ENCODE measurements around the gene DYNC2H1. TPM values are rescaled to one million over a fixed set of nuclear protein-coding genes. Genes with fewer than 3 reads are reported as not detected.

Gene DYNC2H1
- total RNA-seq (2021; ENCODE audit: unreplicated experiment), result 12.4 TPM
- polyA plus RNA-seq (2012; ENCODE audit: insufficient read length), result 6.7 TPM
- percentile 66 among the genes with signal in this experiment for Bru-seq, nascent RNA
- percentile 60 among the genes with signal in this experiment for BruChase-seq, experiment 1, labeled RNA remaining after a 2-hour chase
- percentile 55 among the genes with signal in this experiment for BruChase-seq, experiment 2, labeled RNA remaining after a 6-hour chase
- long read RNA-seq, partial matches to known transcripts, result 8 of 9 reads
- long read RNA-seq, other reads (novel, unspliced or antisense), result 1 of 9 reads

- ATAC-seq (peak; percentile 99), DNase-seq (ENCODE audit: low read depth, low spot score) (peak; percentile 72)
- Histone ChIP-seq H3K27ac (ENCODE audit: low read length) (peak within 1 kb of the TSS; percentile 91), H3K36me3 (ENCODE audit: control insufficient read depth, insufficient read depth, low read length) (no peaks in the 10 kb centered on the region), H3K9me3 (ENCODE audit: control insufficient read depth, insufficient read depth, low read depth, low read length) (no peaks in the 10 kb centered on the region), H3K4me3 (ENCODE audit: low read depth in 2 of 2, low read length in 2 of 2) (peak within 1 kb of the TSS; percentile 84 to 92), H3K4me1 (ENCODE audit: control insufficient read depth, insufficient read depth, low read length) (peaks cover 6% of the 10 kb centered on the region; the same call in 1 of the 2 replicates), H3K27me3 (ENCODE audit: control insufficient read depth, insufficient read depth, low read length) (no peaks in the 10 kb centered on the region)
- TF ChIP-seq CTCF (IDR thresholded peaks at IDR 0.05), result peak; percentile 86
- no peak for TF ChIP-seq REST (IDR thresholded peaks at IDR 0.05; ENCODE audit: insufficient read depth in 1 of 2, low read depth in 2 of 2, low read length in 1 of 2)
- no peak; the same call in 1 of the 2 replicates for TF ChIP-seq TCF7L2 (IDR thresholded peaks at IDR 0.05; ENCODE audit: low read depth, low read length)
- TF ChIP-seq POLR2AphosphoS5 (IDR thresholded peaks at IDR 0.05; ENCODE audit: low read depth, low read length), result peak; percentile 60; the same call in 1 of the 2 replicates
- TF ChIP-seq SIN3A (IDR thresholded peaks at IDR 0.05; ENCODE audit: borderline replicate concordance, insufficient read depth, low read depth, low read length), result peak; percentile 96
- in situ Hi-C loops (cut with HindIII; ENCODE audit: low pct_unique_long_range_greater_than_20kb, low sequenced_read_pairs), result no loop called here
- intact Hi-C loops (cut with micrococcal nuclease; ENCODE audit: unreplicated experiment), result no loop called here
- ChIA-PET CTCF (interaction anchor here (1.0 to 1.9 kb wide), 3 partner anchors 9 to 93 kb away, joined by 3 to 6 read pairs (median 4); partner anchors contain the start of gene DCUN1D5), POLR2A (interaction anchor here (0.5 to 1.5 kb wide), 2 partner anchors 17 to 22 kb away, joined by 4 to 14 read pairs; partner anchors contain the start of gene DCUN1D5)
- no TSS peak for BruUV-seq (replicated peaks)
Measured at GRCh38 chr11:103108933-103109817, at the start of gene DYNC2H1. DYNC2H1 (plus strand) TSS chr11:103109426; CDS start chr11:103109575, 149 bp downstream.

GRCh38 chr11:103061656-103062055 lies 47.6 kb upstream of the DYNC2H1 start:
- ChIA-PET POLR2A (interaction anchor here (0.8 kb wide), 1 partner anchor 31 kb away, joined by 3 read pairs; the partner anchor contains the start of gene DCUN1D5), CTCF (interaction anchor here (0.7 kb wide), 1 partner anchor 31 kb away, joined by 8 read pairs; no protein-coding TSS in a partner anchor)
- H3K9me3 ChIP-seq (ENCODE audit: control insufficient read depth, insufficient read depth, low read depth, low read length), result no peaks in the 10 kb centered on the region
- H3K4me3 ChIP-seq (ENCODE audit: low read depth in 2 of 2, low read length in 2 of 2), result no peak overlapping the region
- ATAC-seq (no peak), DNase-seq (ENCODE audit: low read depth, low spot score) (no peak)
- no peaks in the 10 kb centered on the region for H3K4me1 ChIP-seq (ENCODE audit: control insufficient read depth, insufficient read depth, low read length)
- in situ Hi-C loops (cut with HindIII; ENCODE audit: low pct_unique_long_range_greater_than_20kb, low sequenced_read_pairs), result no loop called here
- no TSS peak for BruUV-seq (replicated peaks)
- H3K27me3 ChIP-seq (ENCODE audit: control insufficient read depth, insufficient read depth, low read length), result no peaks in the 10 kb centered on the region
- no peak overlapping the region for H3K27ac ChIP-seq (ENCODE audit: low read length)
- intact Hi-C loops (cut with micrococcal nuclease; ENCODE audit: unreplicated experiment), result no loop called here
- H3K36me3 ChIP-seq (ENCODE audit: control insufficient read depth, insufficient read depth, low read length), result peaks cover 70% of the 10 kb centered on the region
- TF ChIP-seq SIN3A (IDR thresholded peaks at IDR 0.05; ENCODE audit: borderline replicate concordance, insufficient read depth, low read depth, low read length) (no peak), POLR2AphosphoS5 (IDR thresholded peaks at IDR 0.05; ENCODE audit: low read depth, low read length) (no peak), CTCF (IDR thresholded peaks at IDR 0.05) (no peak), TCF7L2 (IDR thresholded peaks at IDR 0.05; ENCODE audit: low read depth, low read length) (no peak), REST (IDR thresholded peaks at IDR 0.05; ENCODE audit: insufficient read depth in 1 of 2, low read depth in 2 of 2, low read length in 1 of 2) (no peak)

Measured in Panc1 (cell line).